Activated T-cell treated with anti-CD3 and anti-CD28 coated beads, Interleukin-2, amount 50 U/mL, for 72 hours (primary cell): ENCODE measurements around the gene TRAT1. TPM values are rescaled to one million over a fixed set of nuclear protein-coding genes. Genes with fewer than 3 reads are reported as not detected.
"Not testable (repeated sequence)": the region's sequence is repeated elsewhere in the genome, so short reads cannot be mapped to it uniquely, and the experiment has no call there.

Experiments used
- ATAC-seq, 2 donors: fragments of 150-1000 bp; cut with Tn5 transposase; replicated peaks in 1 of 2; 2 replicates each; pipeline ENCODE4 v1.10.0; 2021; ENCODE audit warnings: moderate library complexity in 2 of 2, mild to moderate bottlenecking in 1 of 2
- DNase-seq, 2 donors: peaks; one replicate each; pipeline ENCODE4 v3.0.0; 2021 to 2022; ENCODE audit warnings: mixed read lengths in 1 of 2
- H3K27ac Mint-ChIP-seq: one replicate; pipeline ENCODE4 v1.8.0; 2022; ENCODE audit warnings: mild to moderate bottlenecking, moderate library complexity, mixed read lengths
- H3K27me3 Mint-ChIP-seq: one replicate; pipeline ENCODE4 v1.8.0; 2022; ENCODE audit warnings: low read depth, mixed read lengths
- H3K36me3 Mint-ChIP-seq, 2 donors: one replicate each; pipeline ENCODE4 v1.8.0; 2022; ENCODE audit warnings: mixed read lengths in 2 of 2, mild to moderate bottlenecking in 1 of 2; ENCODE audit not compliant: insufficient read depth in 2 of 2
- H3K4me1 Mint-ChIP-seq: one replicate; pipeline ENCODE4 v1.8.0; 2022; ENCODE audit warnings: low read depth, mixed read lengths
- H3K4me3 Mint-ChIP-seq, 2 donors: one replicate each; pipeline ENCODE4 v1.8.0; 2022; ENCODE audit warnings: mild to moderate bottlenecking in 2 of 2, mixed read lengths in 2 of 2, moderate library complexity in 2 of 2
- H3K9me3 Mint-ChIP-seq, 2 donors: one replicate each; pipeline ENCODE4 v1.8.0; 2022; ENCODE audit warnings: mixed read lengths in 2 of 2
- total RNA-seq, 2 donors: library from RNA; stranded (reverse); gene quantifications; one replicate each; pipeline ENCODE4 v1.2.3, GENCODE V29; 2022

Gene TRAT1, protein sequence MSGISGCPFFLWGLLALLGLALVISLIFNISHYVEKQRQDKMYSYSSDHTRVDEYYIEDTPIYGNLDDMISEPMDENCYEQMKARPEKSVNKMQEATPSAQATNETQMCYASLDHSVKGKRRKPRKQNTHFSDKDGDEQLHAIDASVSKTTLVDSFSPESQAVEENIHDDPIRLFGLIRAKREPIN
- total RNA-seq: 10 to 100 TPM; 24.1 to 25.9 TPM

DNA sequence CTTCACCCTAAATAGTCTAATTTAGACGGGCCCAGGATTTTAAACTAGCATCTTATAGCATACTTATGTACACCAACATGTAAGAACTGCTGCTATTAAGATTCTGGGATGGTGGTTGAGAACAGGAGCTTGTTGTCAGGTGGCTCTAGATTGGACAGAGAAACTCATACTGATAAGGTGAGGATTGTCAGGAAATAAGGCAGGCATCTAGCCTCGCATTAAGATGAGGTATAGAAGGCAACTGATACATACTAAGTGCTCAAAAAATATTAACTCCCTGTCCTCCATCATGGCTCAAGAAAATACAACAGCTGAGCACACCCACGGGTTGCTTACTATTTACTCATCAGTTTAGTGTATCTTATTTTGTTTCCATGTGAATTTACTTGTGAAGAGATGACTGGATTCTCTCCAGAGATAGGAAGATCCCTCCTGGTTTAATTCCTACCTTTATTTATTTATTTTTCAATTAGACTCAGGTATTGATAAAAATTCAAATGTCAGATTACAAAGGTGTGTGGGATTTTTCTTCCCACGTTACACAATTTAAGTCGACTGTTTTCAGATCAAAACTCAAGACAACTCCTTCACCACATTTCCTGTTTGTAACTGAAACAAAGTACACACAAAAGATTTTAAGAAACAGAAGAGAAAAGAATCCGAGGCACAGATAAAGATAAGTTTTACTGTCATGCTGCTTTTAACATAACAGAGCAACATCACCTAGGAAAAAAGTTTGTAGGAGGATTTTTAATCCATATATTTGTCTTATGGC, at the start of gene TRAT1:
Gene TRAT1 (plus strand): TSS at position 664 of the 775 bp plus-strand sequence. CDS start 142 bp downstream, outside the sequence.
- no peaks in the 10 kb centered on the region for H3K9me3 Mint-ChIP-seq
- no peaks in the 10 kb centered on the region for H3K27me3 Mint-ChIP-seq
- H3K27ac Mint-ChIP-seq: peak within 1 kb of the TSS; percentile 97
- H3K36me3 Mint-ChIP-seq: peaks cover 0 to 2% of the 10 kb centered on the region in 2 donors
- DNase-seq (no peak), ATAC-seq (peak; percentile 24 to 25)
- peaks cover 72% of the 10 kb centered on the region for H3K4me1 Mint-ChIP-seq
- H3K4me3 Mint-ChIP-seq: peak within 1 kb of the TSS; percentile 93

DNA sequence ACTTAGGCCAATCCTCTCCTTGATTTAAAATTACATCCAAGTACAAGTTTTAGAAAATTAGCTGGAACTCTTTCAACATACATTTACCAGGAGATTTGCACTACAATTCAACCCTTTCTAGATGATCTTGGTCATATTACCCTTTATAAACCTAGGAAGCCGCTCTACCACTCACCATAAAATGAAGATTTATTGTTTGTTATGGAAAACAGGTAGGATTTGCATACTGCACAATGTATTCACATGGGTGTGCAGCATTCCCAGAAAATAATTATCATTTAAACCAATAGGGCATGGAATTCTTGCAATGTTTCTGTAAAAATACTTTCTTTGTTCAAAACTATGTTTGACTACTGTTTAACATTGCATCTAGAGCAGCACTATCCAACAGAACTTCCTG, 46.9 kb upstream of the TRAT1 start:
- ATAC-seq: no peak
- H3K36me3 Mint-ChIP-seq: peaks cover 0 to 6% of the 10 kb centered on the region in 2 donors

DNA sequence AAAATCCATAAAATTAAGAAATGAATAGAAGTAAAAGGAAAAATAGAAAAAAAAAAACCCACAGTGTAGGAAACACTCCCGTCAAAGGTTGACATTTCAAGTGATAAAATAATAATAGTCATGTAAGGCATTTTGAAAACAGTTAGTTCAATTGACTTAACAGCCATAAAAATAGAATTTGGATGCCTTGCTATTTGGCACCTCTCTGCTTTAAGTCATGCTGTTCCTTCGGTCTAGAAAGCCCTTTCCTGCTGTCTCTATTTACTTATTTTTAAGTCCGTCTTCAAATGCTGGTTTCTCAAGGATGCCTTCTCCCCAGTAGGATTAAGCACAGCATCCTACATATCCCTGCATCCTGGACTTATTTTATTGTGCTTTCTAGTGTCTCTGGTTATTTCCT, 43.1 kb upstream of the TRAT1 start:
- ATAC-seq (no peak), DNase-seq (no peak)
- H3K4me3 Mint-ChIP-seq: peak overlapping the region in 1 of 2 donors; percentile 17
- H3K27ac Mint-ChIP-seq: no peak overlapping the region
- peaks cover 0 to 2% of the 10 kb centered on the region in 2 donors for H3K36me3 Mint-ChIP-seq
- peaks cover 37% of the 10 kb centered on the region for H3K4me1 Mint-ChIP-seq
- H3K9me3 Mint-ChIP-seq: peaks cover 0 to 3% of the 10 kb centered on the region in 2 donors
- no peaks in the 10 kb centered on the region for H3K27me3 Mint-ChIP-seq

More for the DNA sequence above, 46.9 kb upstream of the TRAT1 start:
- H3K27me3 Mint-ChIP-seq: no peaks in the 10 kb centered on the region
- H3K4me3 Mint-ChIP-seq: no peak overlapping the region
- no peak for DNase-seq
- peaks cover 35% of the 10 kb centered on the region for H3K4me1 Mint-ChIP-seq
- peaks cover 0 to 8% of the 10 kb centered on the region in 2 donors for H3K9me3 Mint-ChIP-seq
- H3K27ac Mint-ChIP-seq: no peak overlapping the region

DNA sequence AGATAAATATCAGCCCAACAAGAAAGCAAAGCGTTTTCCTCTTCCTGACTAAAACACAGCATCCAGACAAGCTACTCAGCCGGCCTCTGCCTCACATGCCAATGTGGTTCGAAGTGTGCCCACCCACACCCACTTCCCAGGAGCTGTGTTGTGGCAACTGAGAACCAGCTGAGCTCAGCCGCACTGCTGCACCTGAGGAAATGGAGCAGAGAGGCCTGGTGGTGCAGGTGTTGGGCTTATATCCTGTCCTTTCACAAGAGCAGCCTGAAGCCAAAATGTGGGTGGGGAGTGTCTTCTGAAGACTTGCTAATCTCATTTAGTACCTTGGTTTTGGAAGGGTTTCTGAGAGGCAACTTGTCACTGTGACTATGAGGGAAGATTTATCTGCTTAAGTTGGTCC, 42.4 kb upstream of the TRAT1 start:
- ATAC-seq (peak; percentile 47 to 57), DNase-seq (peak; percentile 13 to 15)
- H3K4me3 Mint-ChIP-seq: no peak overlapping the region
- H3K36me3 Mint-ChIP-seq: peaks cover 0 to 2% of the 10 kb centered on the region in 2 donors
- H3K27me3 Mint-ChIP-seq: no peaks in the 10 kb centered on the region
- peaks cover 37% of the 10 kb centered on the region for H3K4me1 Mint-ChIP-seq
- peaks cover 0 to 3% of the 10 kb centered on the region in 2 donors for H3K9me3 Mint-ChIP-seq
- H3K27ac Mint-ChIP-seq: no peak overlapping the region

DNA sequence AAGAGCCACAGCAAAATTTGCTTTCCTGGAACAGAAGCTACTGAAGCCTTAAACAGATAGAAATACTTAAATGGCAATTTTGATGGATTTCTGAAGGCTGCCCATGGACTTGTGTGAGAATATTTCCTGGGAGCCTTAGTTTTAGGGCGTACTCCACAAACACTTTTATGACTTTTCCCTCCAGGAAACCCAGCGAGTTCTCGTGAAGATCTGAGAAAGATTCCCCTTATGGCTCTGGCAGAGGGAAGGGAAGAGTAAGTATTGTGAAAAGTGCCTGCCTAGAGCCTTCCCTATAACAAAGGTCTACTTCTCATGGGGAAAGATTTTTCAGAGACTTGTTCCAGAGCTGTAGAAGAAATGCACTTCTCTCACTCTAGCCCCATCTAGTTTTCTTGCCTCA, 31.1 kb upstream of the TRAT1 start:
- no peaks in the 10 kb centered on the region for H3K4me1 Mint-ChIP-seq
- no peaks in the 10 kb centered on the region for H3K9me3 Mint-ChIP-seq
- no peaks in the 10 kb centered on the region for H3K36me3 Mint-ChIP-seq
- ATAC-seq (no peak), DNase-seq (no peak)
- no peak overlapping the region for H3K27ac Mint-ChIP-seq
- H3K27me3 Mint-ChIP-seq: no peaks in the 10 kb centered on the region
- H3K4me3 Mint-ChIP-seq: no peak overlapping the region

DNA sequence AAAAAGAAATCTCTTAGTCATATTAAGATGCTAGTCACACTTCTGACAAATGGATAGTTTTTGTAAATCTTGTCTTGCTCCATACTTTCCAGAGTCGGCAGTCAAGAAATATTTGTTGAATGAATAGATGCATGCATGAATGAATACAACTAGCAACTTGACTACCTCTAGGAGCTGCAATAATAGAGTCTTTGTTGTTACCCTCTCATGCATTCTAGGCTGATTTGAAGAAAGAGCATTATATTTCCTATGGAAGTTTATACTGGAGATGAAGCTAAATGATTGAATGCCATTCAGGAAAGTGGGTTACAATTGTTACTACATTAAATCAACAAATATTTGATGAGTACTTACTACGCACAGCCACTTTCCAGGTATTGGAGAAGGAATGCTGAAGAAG, 18.1 kb upstream of the TRAT1 start:
- H3K36me3 Mint-ChIP-seq: peaks cover 2 to 3% of the 10 kb centered on the region in 2 donors
- peaks cover 21% of the 10 kb centered on the region for H3K4me1 Mint-ChIP-seq
- H3K27ac Mint-ChIP-seq: peak overlapping the region; percentile 72
- peaks cover 7 to 9% of the 10 kb centered on the region in 2 donors for H3K9me3 Mint-ChIP-seq
- no peak overlapping the region for H3K4me3 Mint-ChIP-seq
- no peak for ATAC-seq
- DNase-seq: no peak
- no peaks in the 10 kb centered on the region for H3K27me3 Mint-ChIP-seq

DNA sequence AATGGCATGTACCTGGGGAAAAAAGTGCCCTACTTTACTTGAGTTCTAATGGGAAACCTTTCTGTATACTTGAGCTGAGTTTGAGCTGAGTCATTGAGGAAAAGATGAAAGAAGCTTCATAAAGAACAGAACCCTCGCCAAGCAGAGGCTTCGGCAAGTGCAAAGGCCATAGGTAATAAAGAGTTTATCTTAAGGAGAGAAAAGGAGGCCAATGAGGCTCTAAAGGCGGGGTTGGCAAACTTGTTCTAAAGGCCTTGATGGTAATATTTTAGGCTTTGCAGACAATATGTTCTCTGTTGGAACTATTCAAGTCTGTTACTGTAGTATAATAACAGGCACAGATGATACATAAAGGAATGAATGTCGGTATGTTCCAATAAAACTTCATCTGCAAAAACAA, 17.6 kb upstream of the TRAT1 start:
- H3K27me3 Mint-ChIP-seq: no peaks in the 10 kb centered on the region
- ATAC-seq (no peak), DNase-seq (no peak)
- peaks cover 7 to 9% of the 10 kb centered on the region in 2 donors for H3K9me3 Mint-ChIP-seq
- peak overlapping the region; percentile 90 for H3K27ac Mint-ChIP-seq
- H3K4me3 Mint-ChIP-seq: peak overlapping the region in 1 of 2 donors; percentile 31
- peaks cover 21% of the 10 kb centered on the region for H3K4me1 Mint-ChIP-seq
- peaks cover 2 to 3% of the 10 kb centered on the region in 2 donors for H3K36me3 Mint-ChIP-seq

DNA sequence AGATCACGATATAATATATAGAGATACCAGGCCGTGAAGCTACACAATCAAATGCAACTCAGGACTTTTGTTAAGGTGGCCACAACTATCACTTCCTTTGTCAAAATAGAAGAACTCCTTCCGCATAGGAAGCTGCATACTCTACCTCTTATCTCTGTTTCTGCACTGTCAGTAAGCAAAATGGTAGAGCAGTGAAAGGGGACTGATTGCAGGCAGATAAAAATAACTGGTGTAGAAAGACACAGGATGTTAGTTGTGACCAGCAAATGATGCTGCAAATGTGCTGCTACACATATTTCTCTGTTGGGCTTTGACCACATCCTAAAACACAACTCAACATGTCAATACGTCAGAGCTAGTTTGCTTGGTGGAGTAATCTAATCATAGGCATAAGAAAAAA, 16.3 kb upstream of the TRAT1 start:
- ATAC-seq (peak; percentile 92 to 98), DNase-seq (peak in 1 of 2 donors; percentile 10)
- Mint-ChIP-seq H3K36me3 (peaks cover 0 to 2% of the 10 kb centered on the region in 2 donors), H3K9me3 (peaks cover 4 to 6% of the 10 kb centered on the region in 2 donors), H3K4me1 (peaks cover 21% of the 10 kb centered on the region), H3K27me3 (no peaks in the 10 kb centered on the region), H3K27ac (peak overlapping the region; percentile 57), H3K4me3 (peak overlapping the region; percentile 33 to 56)

DNA sequence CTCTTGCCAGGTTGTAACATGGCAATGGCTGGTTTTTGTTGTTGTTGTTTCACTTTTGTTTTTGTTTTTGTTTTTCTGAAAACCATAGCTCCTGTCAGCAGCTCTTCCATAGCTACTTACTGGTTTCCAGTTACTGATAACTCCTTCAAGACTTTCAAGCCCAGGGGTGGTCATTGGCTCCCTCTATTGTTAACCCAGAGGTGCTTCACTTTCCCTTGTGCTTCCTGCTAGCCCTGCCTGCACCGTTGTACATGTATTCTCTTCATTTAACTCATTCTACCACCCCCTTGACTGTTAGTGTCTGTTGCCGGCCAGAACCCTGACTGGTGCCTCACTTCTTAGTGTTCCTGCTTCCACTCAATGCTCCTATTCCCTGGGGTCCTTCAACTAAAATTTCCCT, 4.2 kb upstream of the TRAT1 start:
- peak overlapping the region; percentile 64 for H3K27ac Mint-ChIP-seq

DNA sequence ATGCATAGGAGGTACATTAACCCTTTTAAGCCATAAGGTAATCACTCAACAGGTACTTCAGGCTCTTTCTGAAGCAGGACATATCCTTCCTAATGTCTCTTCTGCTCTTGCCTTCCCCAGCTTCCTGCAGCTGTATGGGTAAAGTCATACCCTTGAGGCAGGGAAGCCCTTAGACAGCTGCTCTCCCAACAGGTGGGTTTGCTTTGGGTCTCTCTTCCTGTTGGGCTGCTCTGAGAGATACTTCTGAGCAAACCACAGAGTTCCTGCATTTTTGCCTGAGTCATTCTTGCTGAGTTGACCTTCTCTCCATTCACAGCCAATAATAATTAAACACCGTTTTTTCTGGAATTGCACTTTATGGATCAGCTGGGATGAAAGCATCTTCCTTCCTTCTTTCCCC, 2.0 kb upstream of the TRAT1 start:
- ATAC-seq (peak in 1 of 2 donors; percentile 12), DNase-seq (no peak)
- H3K27ac Mint-ChIP-seq: peak overlapping the region; percentile 97
- H3K9me3 Mint-ChIP-seq: no peaks in the 10 kb centered on the region
- peak overlapping the region; percentile 68 to 82 for H3K4me3 Mint-ChIP-seq
- H3K4me1 Mint-ChIP-seq: peaks cover 55% of the 10 kb centered on the region
- no peaks in the 10 kb centered on the region for H3K27me3 Mint-ChIP-seq
- H3K36me3 Mint-ChIP-seq: peaks cover under 1 to 2% of the 10 kb centered on the region in 2 donors

More for the DNA sequence above, 4.2 kb upstream of the TRAT1 start:
- no peaks in the 10 kb centered on the region for H3K27me3 Mint-ChIP-seq
- H3K4me1 Mint-ChIP-seq: peaks cover 39% of the 10 kb centered on the region
- H3K4me3 Mint-ChIP-seq: peak overlapping the region; percentile 14 to 80
- H3K36me3 Mint-ChIP-seq: peaks cover 3 to 4% of the 10 kb centered on the region in 2 donors
- no peaks in the 10 kb centered on the region for H3K9me3 Mint-ChIP-seq
- ATAC-seq (peak; percentile 93), DNase-seq (peak; percentile 66 to 67)

DNA sequence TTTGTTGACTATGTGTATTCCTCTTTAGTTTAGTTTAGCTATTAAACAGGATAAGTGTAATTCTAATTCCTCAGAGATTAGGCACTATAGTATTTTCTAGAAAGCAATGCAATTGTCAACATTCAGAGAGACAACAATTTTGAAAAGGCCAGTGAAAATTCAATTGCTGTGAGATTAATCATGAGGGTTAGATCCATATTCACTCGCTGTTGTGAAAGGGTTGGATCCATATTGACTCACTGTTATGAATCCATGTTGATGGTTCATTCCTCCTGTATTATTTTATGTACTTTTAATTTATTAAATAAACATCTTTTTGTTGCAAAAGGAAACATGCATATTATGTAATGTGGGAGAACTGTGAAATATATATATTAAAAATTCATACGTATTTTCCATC, 641 bp downstream of the TRAT1 start:
- Mint-ChIP-seq H3K36me3 (peaks cover 0 to 2% of the 10 kb centered on the region in 2 donors), H3K27me3 (no peaks in the 10 kb centered on the region), H3K4me3 (peak overlapping the region; percentile 86 to 93), H3K9me3 (no peaks in the 10 kb centered on the region), H3K4me1 (peaks cover 77% of the 10 kb centered on the region), H3K27ac (peak overlapping the region; percentile 70)
- DNase-seq (no peak), ATAC-seq (no peak)

DNA sequence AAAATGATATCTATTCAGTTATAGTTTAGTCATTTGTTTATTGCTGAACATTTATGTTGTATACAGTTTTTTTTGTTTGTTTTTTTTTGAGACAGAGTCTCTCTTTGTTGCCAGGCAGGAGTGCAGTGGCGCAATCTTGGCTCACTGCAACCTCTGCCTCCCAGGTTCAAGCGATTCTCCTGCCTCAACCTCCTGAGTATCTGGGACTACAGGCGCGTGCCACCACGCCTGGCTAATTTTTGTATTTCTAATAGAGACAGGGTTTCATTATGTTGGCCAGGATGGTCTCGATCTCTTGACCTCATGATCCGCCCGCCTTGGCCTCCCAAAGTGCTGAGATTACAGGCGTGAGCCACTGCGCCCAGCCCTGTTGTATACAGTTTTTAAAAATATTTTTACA, 1.2 kb downstream of the TRAT1 start:
- ATAC-seq, H3K27me3 Mint-ChIP-seq, H3K36me3 Mint-ChIP-seq, H3K9me3 Mint-ChIP-seq, DNase-seq: not testable (repeated sequence)
- H3K4me3 Mint-ChIP-seq: peak overlapping the region; percentile 92 to 93
- H3K4me1 Mint-ChIP-seq: peaks cover 77% of the 10 kb centered on the region
- peak overlapping the region; percentile 97 for H3K27ac Mint-ChIP-seq
